ENCODE results near the gene YKT6.

The YKT6 gene

GRCh38 chr7:44240983-44241510, 40.3 kb downstream of the YKT6 start:
- Mint-ChIP-seq H3K27me3 (no peaks in the 10 kb centered on the region), H3K4me3 (peak overlapping the region in 1 of 2 donors; percentile 45), H3K27ac (peak overlapping the region; percentile 40 to 89), H3K4me1 (peaks cover 16% of the 10 kb centered on the region), H3K9me3 (no peaks in the 10 kb centered on the region)
- DNase-seq (peak; percentile 66 to 72), ATAC-seq (peak; percentile 81)

GRCh38 chr7:44242091-44242490, 41.3 kb downstream of the YKT6 start:
- H3K4me1 Mint-ChIP-seq: peaks cover 16% of the 10 kb centered on the region
- ATAC-seq (no peak), DNase-seq (no peak)
- H3K27ac Mint-ChIP-seq: no peak overlapping the region
- no peaks in the 10 kb centered on the region for H3K27me3 Mint-ChIP-seq
- H3K9me3 Mint-ChIP-seq: no peaks in the 10 kb centered on the region
- H3K4me3 Mint-ChIP-seq: no peak overlapping the region

GRCh38 chr7:44244282-44244681, 43.5 kb downstream of the YKT6 start:
- H3K4me1 Mint-ChIP-seq: peaks cover 16% of the 10 kb centered on the region
- no peaks in the 10 kb centered on the region for H3K9me3 Mint-ChIP-seq
- H3K27me3 Mint-ChIP-seq: no peaks in the 10 kb centered on the region
- peak; percentile 50 to 55 for DNase-seq
- no peak overlapping the region for H3K27ac Mint-ChIP-seq
- no peak overlapping the region for H3K4me3 Mint-ChIP-seq
- ATAC-seq: no peak

- no peak overlapping the region for H3K4me3 Mint-ChIP-seq
- H3K27ac Mint-ChIP-seq: no peak overlapping the region
- no peaks in the 10 kb centered on the region for H3K9me3 Mint-ChIP-seq
- ATAC-seq: no peak
- no peaks in the 10 kb centered on the region for H3K27me3 Mint-ChIP-seq
- peaks cover 6% of the 10 kb centered on the region for H3K4me1 Mint-ChIP-seq
- no peak for DNase-seq
Measured at GRCh38 chr7:44246396-44247113, 45.8 kb downstream of the YKT6 start.

- H3K9me3 Mint-ChIP-seq: no peaks in the 10 kb centered on the region
- no peak for ATAC-seq
Measured at GRCh38 chr7:44247868-44248651, 47.3 kb downstream of the YKT6 start.

GRCh38 chr7:44249639-44250234, 49.0 kb downstream of the YKT6 start:
- Mint-ChIP-seq H3K9me3 (no peaks in the 10 kb centered on the region), H3K4me1 (no peaks in the 10 kb centered on the region), H3K27me3 (no peaks in the 10 kb centered on the region), H3K4me3 (no peak overlapping the region), H3K27ac (no peak overlapping the region)
- ATAC-seq (no peak), DNase-seq (no peak)

More at GRCh38 chr7:44247868-44248651, 47.3 kb downstream of the YKT6 start:
- Mint-ChIP-seq H3K27me3 (no peaks in the 10 kb centered on the region), H3K27ac (no peak overlapping the region), H3K4me1 (peaks cover 5% of the 10 kb centered on the region), H3K4me3 (no peak overlapping the region)
- no peak for DNase-seq

GRCh38 chr7:44251269-44251668, 50.5 kb downstream of the YKT6 start:
- DNase-seq (no peak), ATAC-seq (no peak)
- Mint-ChIP-seq H3K27ac (peak overlapping the region in 1 of 2 donors; percentile 23), H3K9me3 (peaks cover 0 to 5% of the 10 kb centered on the region in 2 donors), H3K4me3 (no peak overlapping the region), H3K27me3 (no peaks in the 10 kb centered on the region), H3K4me1 (peaks cover 10% of the 10 kb centered on the region)

GRCh38 chr7:44251881-44252280, 51.1 kb downstream of the YKT6 start:
- no peak overlapping the region for H3K4me3 Mint-ChIP-seq
- no peak for DNase-seq
- peaks cover 16% of the 10 kb centered on the region for H3K4me1 Mint-ChIP-seq
- H3K9me3 Mint-ChIP-seq: peaks cover 0 to 6% of the 10 kb centered on the region in 2 donors
- no peak for ATAC-seq
- H3K27ac Mint-ChIP-seq: no peak overlapping the region
- no peaks in the 10 kb centered on the region for H3K27me3 Mint-ChIP-seq

GRCh38 chr7:44256459-44256858, 55.7 kb downstream of the YKT6 start:
- peaks cover 0 to 6% of the 10 kb centered on the region in 2 donors for H3K9me3 Mint-ChIP-seq
- DNase-seq: no peak
- no peaks in the 10 kb centered on the region for H3K27me3 Mint-ChIP-seq
- peak overlapping the region in 1 of 2 donors; percentile 97 for H3K27ac Mint-ChIP-seq
- no peak for ATAC-seq
- no peak overlapping the region for H3K4me3 Mint-ChIP-seq
- peaks cover 62% of the 10 kb centered on the region for H3K4me1 Mint-ChIP-seq

- peak overlapping the region in 1 of 2 donors; percentile 79 for H3K4me3 Mint-ChIP-seq
Measured at GRCh38 chr7:44257213-44257612, 56.4 kb downstream of the YKT6 start.

GRCh38 chr7:44257618-44258422, 57.0 kb downstream of the YKT6 start:
- Mint-ChIP-seq H3K27ac (peak overlapping the region; percentile 95 to 97), H3K4me1 (peaks cover 64% of the 10 kb centered on the region), H3K27me3 (no peaks in the 10 kb centered on the region), H3K4me3 (peak overlapping the region in 1 of 2 donors; percentile 79), H3K9me3 (peaks cover 0 to 6% of the 10 kb centered on the region in 2 donors)
- peak; percentile 76 to 81 for DNase-seq
- ATAC-seq: peak; percentile 93

More at GRCh38 chr7:44257213-44257612, 56.4 kb downstream of the YKT6 start:
- Mint-ChIP-seq H3K4me1 (peaks cover 64% of the 10 kb centered on the region), H3K9me3 (peaks cover 0 to 6% of the 10 kb centered on the region in 2 donors), H3K27ac (peak overlapping the region; percentile 95 to 97), H3K27me3 (no peaks in the 10 kb centered on the region)
- no peak for DNase-seq
- no peak for ATAC-seq

GRCh38 chr7:44258423-44258760, 57.6 kb downstream of the YKT6 start:
- DNase-seq: no peak
- H3K4me1 Mint-ChIP-seq: peaks cover 68% of the 10 kb centered on the region

GRCh38 chr7:44258865-44259546, 58.2 kb downstream of the YKT6 start:
- Mint-ChIP-seq H3K4me3 (peak overlapping the region in 1 of 2 donors; percentile 79), H3K27ac (peak overlapping the region in 1 of 2 donors; percentile 50), H3K9me3 (peaks cover 0 to 6% of the 10 kb centered on the region in 2 donors), H3K4me1 (peaks cover 74% of the 10 kb centered on the region), H3K27me3 (no peaks in the 10 kb centered on the region)
- DNase-seq (no peak), ATAC-seq (no peak)

More at GRCh38 chr7:44258423-44258760, 57.6 kb downstream of the YKT6 start:
- peak overlapping the region in 1 of 2 donors; percentile 95 for H3K27ac Mint-ChIP-seq
- H3K27me3 Mint-ChIP-seq: no peaks in the 10 kb centered on the region
- peaks cover 0 to 6% of the 10 kb centered on the region in 2 donors for H3K9me3 Mint-ChIP-seq
- peak overlapping the region in 1 of 2 donors; percentile 79 for H3K4me3 Mint-ChIP-seq
- ATAC-seq: no peak
